MM.1S (cell line): ENCODE measurements around the gene NCR3LG1.

Experiments used
- DNase-seq: peaks from one replicate; pipeline ENCODE4 v3.0.0-alpha.2; 2015
- H2AFZ ChIP-seq: fragments of 300-600 bp; sonication (generic); 2 replicates; pipeline ENCODE4 v1.6.0; 2016; ENCODE audit warnings: antibody characterized with exemption, low read length
- H3F3A ChIP-seq: fragments of 300-600 bp; sonication (generic); 2 replicates; pipeline ENCODE4 v1.6.1; 2016; ENCODE audit warnings: mild to moderate bottlenecking, antibody characterized with exemption, low read length, moderate library complexity, mixed read lengths; ENCODE audit not compliant: insufficient read depth
- H3K27ac ChIP-seq: fragments of 300-600 bp; sonication (generic); 2 replicates; pipeline ENCODE4 v1.5.1; 2016; ENCODE audit warnings: mild to moderate bottlenecking, low read length
- H3K27me3 ChIP-seq: fragments of 300-600 bp; sonication (generic); replicated peaks from 2 replicates; pipeline ENCODE4 v1.6.0; 2016; ENCODE audit warnings: low read length; ENCODE audit not compliant: insufficient read depth
- H3K36me3 ChIP-seq: fragments of 300-600 bp; sonication (generic); replicated peaks from 2 replicates; pipeline ENCODE4 v1.6.1; 2016; ENCODE audit warnings: mild to moderate bottlenecking, low read length, mixed read lengths; ENCODE audit not compliant: insufficient read depth
- H3K4me1 ChIP-seq: fragments of 300-600 bp; sonication (generic); 2 replicates; pipeline ENCODE4 v1.6.1; 2016; ENCODE audit warnings: low read length, mixed read lengths
- H3K4me2 ChIP-seq: fragments of 300-600 bp; sonication (generic); 2 replicates; pipeline ENCODE4 v1.6.0; 2016; ENCODE audit warnings: low read depth, low read length
- H3K4me3 ChIP-seq: fragments of 300-600 bp; sonication (generic); 2 replicates; pipeline ENCODE4 v1.5.1; 2016; ENCODE audit warnings: low read length, mixed read lengths
- H3K79me2 ChIP-seq: fragments of 300-600 bp; sonication (generic); 2 replicates; pipeline ENCODE4 v1.6.1; 2016; ENCODE audit warnings: mixed run types, low read length, mixed read lengths
- H3K9ac ChIP-seq: fragments of 300-600 bp; sonication (generic); 2 replicates; pipeline ENCODE4 v1.6.1; 2016; ENCODE audit warnings: low read length, mixed read lengths
- H3K9me2 ChIP-seq: fragments of 300-600 bp; sonication (generic); replicated peaks from 2 replicates; pipeline ENCODE4 v1.6.1; 2016; ENCODE audit warnings: mild to moderate bottlenecking, low read length, mixed read lengths; ENCODE audit not compliant: insufficient read depth
- H3K9me3 ChIP-seq: fragments of 300-600 bp; sonication (generic); replicated peaks from 2 replicates; pipeline ENCODE4 v1.6.1; 2016; ENCODE audit warnings: mild to moderate bottlenecking, low read length, mixed read lengths; ENCODE audit not compliant: insufficient read depth
- H4K20me1 ChIP-seq: fragments of 300-600 bp; sonication (generic); 2 replicates; pipeline ENCODE4 v1.6.1; 2016; ENCODE audit warnings: mild to moderate bottlenecking, low read length, moderate library complexity, mixed read lengths; ENCODE audit not compliant: insufficient read depth
- CTCF ChIP-seq: fragments of 300-600 bp; sonication (generic); IDR thresholded peaks from 2 replicates; pipeline ENCODE4 v1.5.1; 2016; ENCODE audit warnings: antibody characterized with exemption, low read length, mixed read lengths
- EZH2 ChIP-seq: fragments of 300-600 bp; sonication (generic); optimal IDR thresholded peaks from 2 replicates; pipeline ENCODE3; 2017; ENCODE audit warnings: low read depth, mild to moderate bottlenecking, antibody characterized with exemption, low read length, mixed read lengths
- EZH2phosphoT487 ChIP-seq: fragments of 300-600 bp; sonication (generic); IDR thresholded peaks from 2 replicates; pipeline ENCODE4 v1.6.1; 2018; ENCODE audit warnings: antibody characterized with exemption, low read length

NCR3LG1 gene

GRCh38 chr11:17395978-17396377, 44.4 kb downstream of the NCR3LG1 start:
- no peaks in the 10 kb centered on the region for H3K9me2 ChIP-seq
- no peaks in the 10 kb centered on the region for H3K36me3 ChIP-seq
- H3K4me3 ChIP-seq, result no peak overlapping the region
- H4K20me1 ChIP-seq, result no peaks in the 10 kb centered on the region
- TF ChIP-seq CTCF (no peak), EZH2 (no peak), EZH2phosphoT487 (no peak)
- no peaks in the 10 kb centered on the region for H3K79me2 ChIP-seq
- no peak overlapping the region for H3K4me2 ChIP-seq
- H3K9me3 ChIP-seq, result no peaks in the 10 kb centered on the region
- peaks cover 8% of the 10 kb centered on the region for H3F3A ChIP-seq
- DNase-seq, result no peak
- H3K27me3 ChIP-seq, result no peaks in the 10 kb centered on the region
- H3K9ac ChIP-seq, result no peak overlapping the region
- H2AFZ ChIP-seq, result no peak overlapping the region
- peaks cover 19% of the 10 kb centered on the region for H3K4me1 ChIP-seq
- no peak overlapping the region for H3K27ac ChIP-seq

DNA sequence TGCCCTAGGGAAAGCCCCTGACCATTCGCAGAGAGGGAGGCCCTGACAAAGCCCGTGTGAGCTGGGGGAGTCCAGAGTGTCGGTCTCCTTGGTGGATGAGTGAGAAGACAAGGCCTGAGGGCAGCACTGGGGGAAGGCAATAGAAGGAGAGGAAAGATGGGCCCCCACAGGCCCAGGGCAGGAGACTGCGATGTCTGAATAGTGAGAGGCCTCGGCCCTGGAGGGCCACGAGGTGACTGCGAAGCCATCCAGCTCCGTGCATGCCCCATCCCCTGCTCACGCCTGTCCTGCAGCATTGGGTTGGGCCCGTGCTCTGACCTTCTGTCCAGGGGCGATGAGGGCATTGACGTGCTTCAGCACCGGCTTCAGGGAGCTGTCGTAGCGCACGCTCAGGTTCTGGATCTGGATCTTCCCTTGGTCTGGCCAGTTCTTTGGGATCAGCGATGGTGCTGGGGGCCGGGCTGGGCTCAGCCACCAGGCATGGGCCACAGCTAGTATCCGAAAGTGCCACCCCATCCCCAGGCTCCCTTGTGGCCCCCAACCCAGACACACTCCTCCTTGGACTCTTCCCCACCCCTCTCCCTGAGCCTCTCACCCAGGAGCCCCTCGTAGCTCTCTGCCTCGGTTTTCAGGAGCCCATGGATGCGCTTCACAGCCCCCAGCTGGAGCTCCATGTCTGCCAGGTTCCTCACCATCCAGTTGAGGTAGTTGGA, 45.2 kb downstream of the NCR3LG1 start:
- Histone ChIP-seq H3K27me3 (no peaks in the 10 kb centered on the region), H3K9ac (no peak overlapping the region), H3K79me2 (no peaks in the 10 kb centered on the region), H3K4me1 (peaks cover 11% of the 10 kb centered on the region), H4K20me1 (no peaks in the 10 kb centered on the region), H2AFZ (no peak overlapping the region), H3K9me3 (no peaks in the 10 kb centered on the region), H3K9me2 (no peaks in the 10 kb centered on the region), H3F3A (peaks cover 6% of the 10 kb centered on the region), H3K4me2 (no peak overlapping the region), H3K27ac (no peak overlapping the region), H3K36me3 (no peaks in the 10 kb centered on the region), H3K4me3 (no peak overlapping the region)
- no peak for DNase-seq
- no peak for TF ChIP-seq EZH2phosphoT487
- TF ChIP-seq EZH2, result no peak
- no peak for TF ChIP-seq CTCF

GRCh38 chr11:17397311-17398002, 45.9 kb downstream of the NCR3LG1 start:
- DNase-seq, result no peak

More at GRCh38 chr11:17397311-17398002, 45.9 kb downstream of the NCR3LG1 start:
- no peaks in the 10 kb centered on the region for H3K9me3 ChIP-seq
- H3K4me3 ChIP-seq, result no peak overlapping the region
- no peaks in the 10 kb centered on the region for H3K9me2 ChIP-seq
- H3F3A ChIP-seq, result no peaks in the 10 kb centered on the region
- no peak overlapping the region for H3K9ac ChIP-seq
- no peak overlapping the region for H2AFZ ChIP-seq
- H3K36me3 ChIP-seq, result no peaks in the 10 kb centered on the region
- H3K27ac ChIP-seq, result no peak overlapping the region
- no peaks in the 10 kb centered on the region for H4K20me1 ChIP-seq
- TF ChIP-seq EZH2phosphoT487, result no peak
- TF ChIP-seq EZH2, result no peak
- TF ChIP-seq CTCF, result no peak
- H3K4me2 ChIP-seq, result no peak overlapping the region
- H3K79me2 ChIP-seq, result no peaks in the 10 kb centered on the region
- no peaks in the 10 kb centered on the region for H3K27me3 ChIP-seq
- H3K4me1 ChIP-seq, result peaks cover 4% of the 10 kb centered on the region
